Measurements from ENCODE around the gene RTF2. TPM values are rescaled to one million over a fixed set of nuclear protein-coding genes. Genes with fewer than 3 reads are reported as not detected.
A peak's percentile ranks its signal among the peaks of the same experiment; 100 is the strongest.
"Not testable (repeated sequence)": the region's sequence is repeated elsewhere in the genome, so short reads cannot be mapped to it uniquely, and the experiment has no call there.

RTF2 gene
- total and polyA plus RNA-seq, 4 donors: 63.8 to 103 (median 85.2) TPM

DNA sequence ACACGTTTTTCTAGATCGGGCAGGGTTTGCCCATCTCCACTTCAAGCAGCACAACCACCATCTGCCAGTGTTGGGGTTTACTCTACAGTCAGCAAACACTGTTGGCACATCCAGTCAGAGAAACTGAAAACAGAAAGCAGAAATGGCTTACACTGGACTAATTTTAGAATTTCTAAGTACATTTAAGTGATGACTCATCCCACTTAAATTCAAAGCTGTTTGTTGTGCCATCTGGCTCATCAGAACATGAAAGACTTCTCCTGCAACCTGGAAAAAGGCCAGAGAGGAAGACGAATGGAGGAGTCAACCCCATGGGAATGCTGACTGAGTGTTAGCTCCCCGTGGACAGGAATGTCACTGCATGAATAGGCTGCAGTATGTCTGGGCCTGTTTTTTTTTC is 86.4 kb downstream of the RTF2 start:
- TF ChIP-seq, protein P1, sequence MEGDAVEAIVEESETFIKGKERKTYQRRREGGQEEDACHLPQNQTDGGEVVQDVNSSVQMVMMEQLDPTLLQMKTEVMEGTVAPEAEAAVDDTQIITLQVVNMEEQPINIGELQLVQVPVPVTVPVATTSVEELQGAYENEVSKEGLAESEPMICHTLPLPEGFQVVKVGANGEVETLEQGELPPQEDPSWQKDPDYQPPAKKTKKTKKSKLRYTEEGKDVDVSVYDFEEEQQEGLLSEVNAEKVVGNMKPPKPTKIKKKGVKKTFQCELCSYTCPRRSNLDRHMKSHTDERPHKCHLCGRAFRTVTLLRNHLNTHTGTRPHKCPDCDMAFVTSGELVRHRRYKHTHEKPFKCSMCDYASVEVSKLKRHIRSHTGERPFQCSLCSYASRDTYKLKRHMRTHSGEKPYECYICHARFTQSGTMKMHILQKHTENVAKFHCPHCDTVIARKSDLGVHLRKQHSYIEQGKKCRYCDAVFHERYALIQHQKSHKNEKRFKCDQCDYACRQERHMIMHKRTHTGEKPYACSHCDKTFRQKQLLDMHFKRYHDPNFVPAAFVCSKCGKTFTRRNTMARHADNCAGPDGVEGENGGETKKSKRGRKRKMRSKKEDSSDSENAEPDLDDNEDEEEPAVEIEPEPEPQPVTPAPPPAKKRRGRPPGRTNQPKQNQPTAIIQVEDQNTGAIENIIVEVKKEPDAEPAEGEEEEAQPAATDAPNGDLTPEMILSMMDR (IDR thresholded peaks at IDR 0.05; ENCODE audit: control extremely low read depth, extremely low read depth): no peak
- WGBS, 2 donors: 5 to 9% methylated on average over 4 of the region's 4 CpGs
- Histone ChIP-seq H3K9me3 (ENCODE audit: control insufficient read depth in 4 of 4, insufficient read depth in 3 of 4, low read length in 3 of 4) (peaks cover 0 to 1% (median 0%) of the 10 kb centered on the region in 4 donors), H3K4me1 (ENCODE audit: control insufficient read depth in 5 of 5, insufficient read depth in 5 of 5, low read length in 5 of 5) (peaks cover 0 to 1% (median 0%) of the 10 kb centered on the region in 5 donors), H3K36me3 (ENCODE audit: control insufficient read depth in 4 of 4, insufficient read depth in 4 of 4, low read length in 4 of 4) (no peaks in the 10 kb centered on the region), H3K27ac (ENCODE audit: low read depth in 1 of 2, low read length in 1 of 2) (no peak overlapping the region), H3K27me3 (ENCODE audit: control insufficient read depth in 3 of 3, insufficient read depth in 3 of 3, low read length in 2 of 3) (no peaks in the 10 kb centered on the region), H3K9ac (ENCODE audit: insufficient read depth in 1 of 2, low read length in 2 of 2) (no peak overlapping the region), H3K4me3 (no peak overlapping the region)
- peak; percentile 19 to 66 (median 52) for DNase-seq
- peak; percentile 64 for ATAC-seq (ENCODE audit: insufficient read depth, low FRiP score)

GRCh38 chr20:56558968-56559367 is 90.5 kb downstream of the RTF2 start:
- Histone ChIP-seq H3K27me3 (ENCODE audit: control insufficient read depth in 3 of 3, insufficient read depth in 3 of 3, low read length in 2 of 3) (no peaks in the 10 kb centered on the region), H3K27ac (ENCODE audit: low read depth in 1 of 2, low read length in 1 of 2) (no peak overlapping the region), H3K9ac (ENCODE audit: insufficient read depth in 1 of 2, low read length in 2 of 2) (no peak overlapping the region), H3K4me3 (no peak overlapping the region), H3K4me1 (ENCODE audit: control insufficient read depth in 5 of 5, insufficient read depth in 5 of 5, low read length in 5 of 5) (peaks cover 0 to 1% (median 0%) of the 10 kb centered on the region in 5 donors), H3K36me3 (ENCODE audit: control insufficient read depth in 4 of 4, insufficient read depth in 4 of 4, low read length in 4 of 4) (no peaks in the 10 kb centered on the region), H3K9me3 (ENCODE audit: control insufficient read depth in 4 of 4, insufficient read depth in 3 of 4, low read length in 3 of 4) (no peaks in the 10 kb centered on the region)
- ATAC-seq (ENCODE audit: insufficient read depth, low FRiP score): no peak
- TF ChIP-seq, protein P1 (IDR thresholded peaks at IDR 0.05; ENCODE audit: control extremely low read depth, extremely low read depth): no peak
- DNase-seq: no peak
- 64 to 70% methylated on average over 6 of the region's 6 CpGs for WGBS, 2 donors

- not testable (repeated sequence) for H3K27ac ChIP-seq (ENCODE audit: low read depth in 1 of 2, low read length in 1 of 2); DNase-seq; ATAC-seq (ENCODE audit: insufficient read depth, low FRiP score); H3K9me3 ChIP-seq (ENCODE audit: control insufficient read depth in 4 of 4, insufficient read depth in 3 of 4, low read length in 3 of 4); H3K4me3 ChIP-seq; H3K36me3 ChIP-seq (ENCODE audit: control insufficient read depth in 4 of 4, insufficient read depth in 4 of 4, low read length in 4 of 4); H3K9ac ChIP-seq (ENCODE audit: insufficient read depth in 1 of 2, low read length in 2 of 2); H3K27me3 ChIP-seq (ENCODE audit: control insufficient read depth in 3 of 3, insufficient read depth in 3 of 3, low read length in 2 of 3); H3K4me1 ChIP-seq (ENCODE audit: control insufficient read depth in 5 of 5, insufficient read depth in 5 of 5, low read length in 5 of 5)
- 86 to 97% methylated on average over 6 of the region's 6 CpGs for WGBS, 2 donors
These were observed 96.1 kb downstream of the RTF2 start for GRCh38 chr20:56564526-56564925.

- no peak for ATAC-seq (ENCODE audit: insufficient read depth, low FRiP score)
These were observed 97.1 kb downstream of the RTF2 start for GRCh38 chr20:56565511-56565910.

More at GRCh38 chr20:56565511-56565910, 97.1 kb downstream of the RTF2 start:
- Histone ChIP-seq H3K9ac (ENCODE audit: insufficient read depth in 1 of 2, low read length in 2 of 2) (no peak overlapping the region), H3K4me1 (ENCODE audit: control insufficient read depth in 5 of 5, insufficient read depth in 5 of 5, low read length in 5 of 5) (peaks cover 0 to 4% (median 0%) of the 10 kb centered on the region in 5 donors), H3K27me3 (ENCODE audit: control insufficient read depth in 3 of 3, insufficient read depth in 3 of 3, low read length in 2 of 3) (no peaks in the 10 kb centered on the region), H3K4me3 (no peak overlapping the region), H3K36me3 (ENCODE audit: control insufficient read depth in 4 of 4, insufficient read depth in 4 of 4, low read length in 4 of 4) (no peaks in the 10 kb centered on the region), H3K9me3 (ENCODE audit: control insufficient read depth in 4 of 4, insufficient read depth in 3 of 4, low read length in 3 of 4) (no peaks in the 10 kb centered on the region), H3K27ac (ENCODE audit: low read depth in 1 of 2, low read length in 1 of 2) (no peak overlapping the region)
- no peak for DNase-seq
- 84 to 90% methylated on average over 4 of the region's 4 CpGs for WGBS, 2 donors
- TF ChIP-seq, protein P1 (IDR thresholded peaks at IDR 0.05; ENCODE audit: control extremely low read depth, extremely low read depth): no peak
